HG03196 (cell line): ENCODE data around the gene DZIP1L.
"Not testable (repeated sequence)": the region's sequence is repeated elsewhere in the genome, so short reads cannot be mapped to it uniquely, and the experiment has no call there.

Source experiments
- ATAC-seq: cut with Tn5 transposase; IDR thresholded peaks from one replicate; pipeline ENCODE4 v1.9.1; 2021; ENCODE audit not compliant: unreplicated experiment

DZIP1L gene

DNA sequence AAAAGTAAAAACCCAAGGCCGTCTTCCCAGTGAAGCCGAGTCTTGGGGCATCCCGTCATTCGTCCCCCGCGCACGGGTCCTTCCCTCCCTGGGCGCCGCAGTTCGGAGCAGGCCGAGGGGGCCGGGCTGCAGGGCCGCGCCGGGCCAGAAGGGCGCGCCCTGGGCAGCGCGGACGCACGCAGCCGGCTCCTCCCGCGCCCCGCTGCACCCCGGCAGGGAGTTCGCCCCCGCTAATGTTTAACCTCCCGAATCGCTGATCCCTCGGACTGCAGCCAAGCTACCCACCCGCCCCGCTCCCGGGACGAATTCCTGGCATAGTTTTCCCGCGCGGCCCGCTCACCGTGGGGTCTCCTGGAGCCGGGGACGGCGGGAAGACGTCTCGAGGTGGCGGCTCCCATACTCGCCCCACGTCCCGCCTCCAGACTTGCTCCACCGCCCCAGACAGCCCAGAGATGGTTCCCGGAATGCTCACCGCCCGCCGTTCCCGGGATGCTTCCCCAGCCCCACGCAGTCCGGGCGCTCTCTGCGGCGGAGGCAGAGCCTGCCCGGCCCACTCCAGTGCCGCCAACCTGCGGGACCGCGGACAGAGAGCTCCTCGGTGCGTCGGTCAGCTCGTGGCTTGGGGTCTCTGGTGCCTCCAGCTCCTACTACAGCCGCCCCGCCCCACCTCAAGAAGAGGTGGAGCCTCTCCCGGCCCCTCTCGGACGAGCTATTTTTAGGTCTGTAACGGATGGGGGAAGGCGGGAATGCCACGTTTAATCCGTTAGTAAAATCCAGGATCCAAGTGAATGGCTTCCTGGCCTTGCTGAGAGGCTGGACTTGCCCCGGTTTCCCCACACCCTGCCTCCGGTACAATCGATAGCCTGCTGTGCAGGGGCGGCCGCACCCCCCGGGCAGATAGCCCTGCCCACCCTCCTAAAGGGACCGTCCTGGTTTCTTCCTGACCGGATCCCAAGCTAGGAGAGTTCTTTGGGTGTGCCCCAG is at the start of gene DZIP1L:
Gene DZIP1L, minus strand, starts transcription at position 621 of the 984 bp plus-strand sequence. CDS start 11,637 bp downstream, outside the sequence.
- peak; percentile 86 for ATAC-seq

DNA sequence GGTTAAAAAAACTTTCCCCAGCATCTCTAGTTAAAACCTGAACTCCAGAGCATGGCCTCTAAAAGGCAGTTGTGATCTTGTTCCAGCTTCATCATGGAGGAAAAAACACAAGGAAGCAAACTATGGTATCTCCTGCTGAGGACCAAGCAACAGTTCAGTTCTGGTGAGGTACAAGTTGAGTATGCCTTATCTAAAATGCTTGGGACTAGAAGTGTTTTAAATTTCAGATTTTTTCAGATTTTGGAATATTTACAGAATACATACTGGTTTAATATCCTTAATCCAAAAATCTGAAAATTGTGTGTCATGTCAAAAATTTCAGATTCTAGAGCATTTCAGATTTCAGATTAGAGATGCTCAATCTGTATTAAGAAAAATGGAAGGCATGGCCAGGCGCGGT is 49.7 kb upstream of the DZIP1L start:
- no peak for ATAC-seq

DNA sequence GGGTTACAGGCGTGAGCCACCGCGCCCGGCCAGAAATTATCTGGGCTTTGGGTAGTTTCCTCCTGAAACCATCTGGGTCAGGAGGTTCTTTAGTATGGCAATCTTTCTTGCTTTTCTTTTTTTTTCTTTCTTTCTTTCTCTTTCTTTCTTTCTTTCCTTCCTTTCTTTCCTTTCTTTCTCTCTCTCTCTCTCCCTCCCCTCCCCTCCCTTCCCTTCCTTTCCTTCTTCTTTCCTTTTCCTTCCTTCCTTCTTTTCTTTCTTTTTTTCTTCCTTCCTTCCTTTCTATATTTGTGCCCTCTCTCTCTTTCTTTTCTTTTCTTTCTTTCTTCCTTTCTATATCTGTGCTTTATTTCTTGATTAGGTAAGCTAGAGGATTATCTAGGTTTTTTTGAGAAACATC is 42.3 kb upstream of the DZIP1L start:
- ATAC-seq: no peak

DNA sequence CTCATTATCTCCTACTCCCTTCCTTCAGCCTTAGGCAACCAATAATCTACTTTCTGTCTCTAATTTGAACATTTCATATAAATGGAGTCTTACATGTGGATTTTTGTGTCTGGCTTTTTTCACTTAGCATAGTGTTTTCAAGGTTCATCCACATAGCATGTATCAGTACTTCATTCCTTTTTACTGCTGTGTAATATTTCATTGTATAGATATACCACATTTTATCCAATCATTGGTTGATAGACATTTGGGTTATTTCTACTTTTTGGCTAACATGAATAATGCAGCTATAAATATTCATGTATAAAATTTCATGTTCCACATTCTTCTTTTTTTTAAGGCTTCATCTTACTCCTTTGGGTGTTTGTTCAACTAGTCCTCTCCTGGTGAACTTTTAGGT is 39.1 kb upstream of the DZIP1L start:
- no peak for ATAC-seq

- ATAC-seq: no peak
Measured at GRCh38 chr3:138148503-138148902, 33.1 kb upstream of the DZIP1L start.

GRCh38 chr3:138142181-138142580 is 26.8 kb upstream of the DZIP1L start:
- not testable (repeated sequence) for ATAC-seq

DNA sequence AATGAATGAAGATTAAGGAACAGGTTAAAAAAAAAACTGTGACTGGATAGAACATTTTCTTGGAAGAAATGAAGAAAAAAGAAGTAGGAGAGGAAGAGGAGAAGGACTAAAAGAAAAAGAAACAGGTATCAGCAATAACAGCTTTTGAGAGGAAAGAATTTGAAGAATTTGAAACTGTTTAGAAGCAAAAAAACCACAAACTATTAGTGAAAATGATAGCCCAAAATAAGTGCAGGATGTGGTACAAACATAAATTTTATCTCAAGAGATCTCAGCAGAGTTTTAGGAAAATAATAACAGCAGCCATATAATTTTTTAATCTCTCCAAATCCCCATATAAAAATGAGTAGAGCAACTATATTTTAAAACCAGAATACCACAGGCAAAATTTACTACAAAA is 25.5 kb upstream of the DZIP1L start:
- ATAC-seq: no peak

GRCh38 chr3:138139691-138140090 is 24.3 kb upstream of the DZIP1L start:
- ATAC-seq: no peak

DNA sequence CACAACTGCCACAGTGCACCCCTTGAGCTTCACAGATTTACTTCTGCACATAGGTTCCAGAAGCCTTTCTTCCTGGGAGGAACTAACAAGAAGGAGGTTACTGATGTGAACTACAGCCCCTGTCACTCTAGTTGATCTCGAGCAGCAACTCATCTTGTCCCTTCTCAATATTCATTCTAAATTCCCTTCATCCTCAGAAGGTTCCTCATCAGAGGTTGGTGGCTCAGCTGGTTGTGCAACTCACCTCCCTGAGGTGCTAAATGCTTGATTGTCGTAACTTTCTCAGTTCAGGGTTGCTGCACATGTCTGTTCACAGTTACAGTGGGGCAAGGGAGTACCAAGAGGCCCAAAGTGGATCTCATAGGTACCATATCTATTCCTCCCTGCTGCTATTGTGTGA is 22.5 kb upstream of the DZIP1L start:
- no peak for ATAC-seq

- ATAC-seq: no peak
Measured at GRCh38 chr3:138136201-138136600, 20.8 kb upstream of the DZIP1L start.

DNA sequence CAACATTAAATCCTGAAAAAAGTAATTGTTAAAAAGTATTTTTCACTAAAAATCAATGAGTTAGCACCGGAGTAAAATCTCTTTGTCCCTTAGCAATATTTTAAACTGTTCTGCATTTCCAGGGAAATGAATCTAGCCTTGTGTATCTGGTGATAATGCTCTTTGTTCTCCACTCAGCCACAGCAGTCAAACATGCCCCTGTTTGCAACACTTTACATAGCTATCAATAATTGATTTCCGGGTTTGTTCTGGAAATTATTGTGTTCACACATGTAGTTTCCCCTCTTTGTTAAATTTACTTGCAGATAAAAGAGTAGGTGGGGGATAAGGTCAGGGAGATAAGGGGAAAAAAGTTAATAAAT is 20.4 kb upstream of the DZIP1L start:
- ATAC-seq: no peak

- ATAC-seq: no peak
Measured at GRCh38 chr3:138135146-138135832, 19.9 kb upstream of the DZIP1L start.

DNA sequence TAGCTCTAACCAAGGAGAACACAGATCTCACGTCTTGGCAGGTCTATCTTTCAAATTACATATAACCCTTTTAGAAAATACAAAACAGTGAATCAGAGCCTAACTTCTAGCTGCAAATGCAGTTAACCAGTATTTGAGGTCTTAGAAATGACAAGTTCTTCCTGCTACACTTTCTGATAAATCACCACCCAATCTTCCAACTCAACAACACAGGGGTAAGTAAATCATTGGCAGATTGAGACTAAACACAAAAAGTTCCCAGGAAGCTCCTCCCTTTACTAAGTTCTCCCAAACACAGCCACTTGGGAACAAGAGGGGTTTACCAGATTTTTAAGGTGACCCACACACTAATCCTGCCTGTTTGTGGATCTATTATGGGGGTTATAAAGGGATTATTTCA is 16.8 kb upstream of the DZIP1L start, which contains the start of gene A4GNT:
Gene A4GNT, minus strand, starts transcription at position 152 of the 400 bp plus-strand sequence. CDS start 1,134 bp downstream, outside the sequence.
- ATAC-seq: no peak

DNA sequence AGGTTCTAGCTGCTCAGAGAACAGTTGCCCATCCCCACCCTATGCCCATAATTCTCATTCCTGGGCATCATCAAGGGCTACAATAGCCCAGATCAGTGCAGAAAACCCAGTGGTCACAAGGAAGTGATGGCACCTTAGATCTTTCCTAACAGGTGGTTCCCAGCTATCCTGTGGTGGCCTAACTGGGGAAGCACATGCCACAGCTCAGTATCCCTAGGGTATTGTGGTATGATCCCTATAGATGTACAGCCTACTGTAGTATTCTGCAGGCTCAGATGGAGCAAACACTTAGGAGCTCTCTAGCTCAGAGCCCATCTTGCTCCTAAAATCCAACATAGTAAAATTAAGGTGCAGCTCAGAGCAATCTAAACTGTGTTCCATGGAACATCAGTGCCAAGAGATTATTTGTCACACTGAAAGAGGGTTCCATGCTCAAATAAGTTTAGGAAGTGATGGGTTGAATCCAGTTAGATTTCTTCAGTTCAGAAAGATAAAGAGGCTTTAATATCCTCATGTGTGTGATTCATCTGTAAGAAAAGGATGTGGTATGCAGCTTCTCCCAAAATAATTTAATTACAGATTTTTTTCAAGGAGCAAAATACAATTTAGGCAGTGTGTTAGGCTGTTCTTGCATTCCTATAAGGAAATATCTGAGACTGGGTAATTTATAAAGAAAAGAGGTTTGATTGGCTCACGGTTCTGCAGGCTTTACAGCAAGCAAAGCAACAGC is 12.4 kb upstream of the DZIP1L start:
- no peak for ATAC-seq

GRCh38 chr3:138125548-138126221 is 10.3 kb upstream of the DZIP1L start:
- no peak for ATAC-seq

DNA sequence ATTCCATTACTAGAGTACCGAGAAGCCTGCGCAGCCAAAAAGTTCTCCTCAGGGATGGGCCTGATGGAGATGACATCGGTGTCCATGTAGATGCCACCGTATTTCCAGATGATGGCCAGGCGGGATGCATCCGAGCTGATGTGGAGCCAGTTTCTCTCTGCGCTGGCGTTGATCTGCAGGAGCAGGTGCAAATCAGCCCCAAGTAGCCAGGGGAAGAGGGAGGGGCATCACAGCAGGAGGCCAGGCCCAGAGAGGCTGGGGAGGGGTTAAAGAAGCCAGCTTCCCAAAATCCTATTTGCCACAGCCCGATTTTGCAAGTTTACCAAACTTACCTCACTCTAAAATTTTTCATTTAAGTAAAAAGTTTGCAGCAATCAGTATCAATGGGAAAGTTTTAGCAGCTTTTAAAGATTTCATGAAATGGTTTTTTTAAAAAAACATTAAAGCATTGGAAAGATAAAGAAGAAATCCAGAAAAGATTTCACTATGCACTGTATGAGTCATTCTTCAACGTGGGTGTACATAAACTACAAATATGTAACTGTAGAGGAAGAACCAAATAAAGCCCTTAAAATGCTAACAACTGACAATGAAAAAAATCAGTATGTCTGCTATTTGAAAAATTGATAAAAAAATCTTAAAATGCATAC is 9.4 kb upstream of the DZIP1L start:
- no peak for ATAC-seq

DNA sequence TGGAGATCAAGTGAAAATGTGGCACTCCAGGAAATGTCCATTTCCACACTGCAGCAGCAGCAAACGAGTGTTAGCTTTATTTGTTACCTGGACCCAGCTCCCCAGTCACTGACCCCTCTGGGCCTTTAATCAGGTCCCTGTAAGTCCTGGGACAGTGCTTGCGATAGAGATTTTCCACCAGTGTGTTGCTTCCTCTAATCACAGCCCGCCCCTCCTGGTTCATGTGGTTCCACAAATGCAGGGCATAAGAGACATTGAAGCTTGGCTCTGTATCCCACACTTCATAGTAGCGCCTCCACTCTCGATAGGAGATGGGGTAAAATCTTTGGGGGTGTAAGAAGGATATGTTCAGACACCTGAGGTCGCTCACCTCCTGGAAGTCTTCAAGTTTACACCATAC is 8.8 kb upstream of the DZIP1L start:
- ATAC-seq: no peak

DNA sequence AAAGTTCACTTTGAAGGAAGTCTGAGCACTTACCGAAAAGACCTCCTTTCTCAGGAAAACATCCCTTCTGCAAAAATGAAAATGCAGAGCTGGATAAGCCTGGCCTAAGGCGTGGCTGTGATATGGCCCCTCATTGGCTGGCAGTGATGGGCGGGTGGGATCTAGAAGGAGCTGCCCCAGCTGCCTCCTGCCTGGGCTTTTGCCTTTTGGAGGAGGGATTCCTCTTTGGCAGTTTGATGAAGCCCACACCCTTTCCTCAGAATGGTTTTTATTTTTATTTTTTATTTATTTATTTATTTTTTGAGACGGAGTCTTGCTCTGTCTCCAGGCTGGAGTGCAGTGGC is 4.0 kb upstream of the DZIP1L start:
- no peak for ATAC-seq

- peak; percentile 47 for ATAC-seq
Measured at GRCh38 chr3:138118612-138119422, 3.4 kb upstream of the DZIP1L start.
